PC-9 (cell line): Measurements from ENCODE around the gene HELZ2.

Source experiments
- EZH2 ChIP-seq: fragments of 200-600 bp; sonication (generic); IDR thresholded peaks from 2 replicates; pipeline ENCODE4 v1.8.0; 2017; ENCODE audit warnings: antibody characterized with exemption, low read depth
- TF ChIP-seq, protein P1 (sequence below): fragments of 200-600 bp; sonication (generic); conservative IDR thresholded peaks from 2 replicates; pipeline ENCODE4 v1.6.1; 2017; ENCODE audit warnings: mixed run types, antibody characterized with exemption, mild to moderate bottlenecking, moderate library complexity

DNA sequence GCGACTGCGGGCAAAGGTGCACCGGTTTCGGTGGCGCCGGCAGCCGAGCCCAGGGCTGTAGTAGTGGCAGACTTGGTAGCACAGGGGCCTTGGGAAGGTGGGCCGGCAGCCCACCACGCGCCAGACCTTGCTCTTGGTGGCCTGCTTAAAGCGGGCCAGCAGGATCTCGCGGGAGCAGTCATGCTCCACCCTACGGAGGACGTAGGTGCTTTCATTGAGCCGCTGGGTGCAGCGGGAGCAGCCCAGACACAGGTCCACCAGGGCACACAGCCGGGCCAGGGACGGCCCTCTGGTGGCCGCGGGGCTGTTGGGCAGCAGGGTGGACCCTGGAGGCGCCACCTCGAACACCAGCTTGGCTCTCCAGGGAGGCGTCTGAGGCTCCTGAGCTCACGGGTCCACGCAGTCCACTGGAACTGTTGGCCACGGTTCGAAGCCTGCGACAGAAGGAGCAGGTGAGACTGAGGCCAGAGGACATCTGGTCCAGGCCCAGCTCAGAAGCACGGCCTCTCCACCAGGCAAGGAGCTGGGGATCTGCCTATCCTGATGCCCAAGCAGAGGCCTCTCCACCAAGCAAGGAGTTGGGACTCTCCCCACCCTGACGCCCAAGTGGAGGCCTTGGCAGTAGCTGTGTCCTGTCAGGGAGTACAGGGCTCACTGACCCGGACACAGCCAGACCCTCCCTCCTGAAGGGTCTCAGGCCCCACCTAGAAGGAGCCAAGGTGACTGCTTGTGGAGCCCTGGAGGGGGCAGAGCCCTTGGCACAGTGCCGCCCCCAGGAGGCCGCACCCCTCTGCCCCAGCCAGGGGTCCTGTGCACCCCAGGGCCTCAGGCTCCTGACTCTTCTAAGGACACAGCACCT, 1.0 kb downstream of the HELZ2 start:
- TF ChIP-seq, protein P1, sequence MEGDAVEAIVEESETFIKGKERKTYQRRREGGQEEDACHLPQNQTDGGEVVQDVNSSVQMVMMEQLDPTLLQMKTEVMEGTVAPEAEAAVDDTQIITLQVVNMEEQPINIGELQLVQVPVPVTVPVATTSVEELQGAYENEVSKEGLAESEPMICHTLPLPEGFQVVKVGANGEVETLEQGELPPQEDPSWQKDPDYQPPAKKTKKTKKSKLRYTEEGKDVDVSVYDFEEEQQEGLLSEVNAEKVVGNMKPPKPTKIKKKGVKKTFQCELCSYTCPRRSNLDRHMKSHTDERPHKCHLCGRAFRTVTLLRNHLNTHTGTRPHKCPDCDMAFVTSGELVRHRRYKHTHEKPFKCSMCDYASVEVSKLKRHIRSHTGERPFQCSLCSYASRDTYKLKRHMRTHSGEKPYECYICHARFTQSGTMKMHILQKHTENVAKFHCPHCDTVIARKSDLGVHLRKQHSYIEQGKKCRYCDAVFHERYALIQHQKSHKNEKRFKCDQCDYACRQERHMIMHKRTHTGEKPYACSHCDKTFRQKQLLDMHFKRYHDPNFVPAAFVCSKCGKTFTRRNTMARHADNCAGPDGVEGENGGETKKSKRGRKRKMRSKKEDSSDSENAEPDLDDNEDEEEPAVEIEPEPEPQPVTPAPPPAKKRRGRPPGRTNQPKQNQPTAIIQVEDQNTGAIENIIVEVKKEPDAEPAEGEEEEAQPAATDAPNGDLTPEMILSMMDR = peak; percentile 29; the same call in 1 of the 2 replicates
- TF ChIP-seq EZH2 = no peak
